Middle frontal gyrus (tissue), 1 donor: ENCODE data around the gene HES6.

Experiments
- DNase-seq: peaks from one replicate; pipeline ENCODE4 v3.0.0-alpha.2; 2015; ENCODE audit warnings: low spot score; ENCODE audit errors: extremely low spot score

HES6 gene

GRCh38 chr2:238239863-238240756 is at the start of gene HES6:
Gene HES6 (minus strand): TSS chr2:238240038. CDS start chr2:238239905, 133 bp downstream.
- peak; percentile 84 for DNase-seq

- DNase-seq, result no peak
Measured at GRCh38 chr2:238289574-238289973, 49.7 kb upstream of the HES6 start.

- DNase-seq, result peak; percentile 93
Measured at GRCh38 chr2:238288650-238289573, 49.1 kb upstream of the HES6 start.

GRCh38 chr2:238287737-238288649 is 48.2 kb upstream of the HES6 start, which contains the start of gene PER2:
Gene PER2 (minus strand): TSS chr2:238288610. CDS start chr2:238277936, 10,674 bp downstream.
- DNase-seq, result peak; percentile 20

- DNase-seq, result no peak
Measured at GRCh38 chr2:238286987-238287736, 47.3 kb upstream of the HES6 start.

- DNase-seq, result no peak
Measured at GRCh38 chr2:238286551-238286950, 46.7 kb upstream of the HES6 start.

GRCh38 chr2:238286095-238286494 is 46.3 kb upstream of the HES6 start:
- no peak for DNase-seq

- no peak for DNase-seq
Measured at GRCh38 chr2:238285653-238286082, 45.8 kb upstream of the HES6 start.

GRCh38 chr2:238284802-238285515 is 45.1 kb upstream of the HES6 start:
- DNase-seq, result no peak

- DNase-seq, result no peak
Measured at GRCh38 chr2:238282861-238283738, 43.3 kb upstream of the HES6 start.

GRCh38 chr2:238281826-238282480 is 42.1 kb upstream of the HES6 start:
- no peak for DNase-seq

- no peak for DNase-seq
Measured at GRCh38 chr2:238280083-238280825, 40.4 kb upstream of the HES6 start.

GRCh38 chr2:238279324-238279682 is 39.5 kb upstream of the HES6 start:
- no peak for DNase-seq

GRCh38 chr2:238278626-238279323 is 38.9 kb upstream of the HES6 start:
- no peak for DNase-seq

- no peak for DNase-seq
Measured at GRCh38 chr2:238277695-238278094, 37.9 kb upstream of the HES6 start.

- DNase-seq, result no peak
Measured at GRCh38 chr2:238274152-238274865, 34.5 kb upstream of the HES6 start.
